ENCODE data around the gene ADNP.
"Not testable (repeated sequence)": the region's sequence is repeated elsewhere in the genome, so short reads cannot be mapped to it uniquely, and the experiment has no call there.

Gene ADNP

GRCh38 chr20:50886184-50886790 is 45.0 kb downstream of the ADNP start:
- WGBS, 2 experiments: 93% methylated on average over 12 of the region's 12 CpGs
- peaks cover 21% of the 10 kb centered on the region for H3K36me3 ChIP-seq (ENCODE audit: control insufficient read depth, insufficient read depth, low read length)
- H3K4me1 ChIP-seq (ENCODE audit: control insufficient read depth, insufficient read depth, low read length): no peaks in the 10 kb centered on the region
- H3K4me3 ChIP-seq (ENCODE audit: insufficient read depth, low read depth, low read length): no peak overlapping the region
- H3K9me3 ChIP-seq (ENCODE audit: control insufficient read depth, low read length): no peaks in the 10 kb centered on the region
- no peak overlapping the region for H3K27ac ChIP-seq (ENCODE audit: insufficient read depth, low read depth, low read length, poor library complexity, severe bottlenecking)
- no peaks in the 10 kb centered on the region for H3K27me3 ChIP-seq (ENCODE audit: control insufficient read depth, insufficient read depth, low read length, poor library complexity, severe bottlenecking)

DNA sequence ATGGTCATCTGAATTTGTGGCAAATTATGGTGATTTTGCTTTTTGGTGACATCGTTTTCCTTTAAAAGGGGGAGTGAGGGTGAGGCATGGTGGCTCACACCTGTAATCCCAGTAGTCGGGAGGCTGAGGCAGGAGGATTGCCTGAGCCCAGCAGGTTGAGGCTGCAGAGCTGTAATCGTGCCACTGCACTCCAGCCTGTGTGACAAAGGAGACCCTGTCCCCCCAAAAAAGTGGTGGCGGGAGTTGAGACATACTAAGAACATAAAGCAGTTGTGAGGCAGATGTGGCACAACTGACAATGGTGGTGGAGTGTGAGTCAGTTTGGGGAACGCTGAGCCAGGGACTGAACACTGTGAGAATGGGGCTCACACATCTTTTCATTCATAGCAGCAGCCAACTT is 45.5 kb downstream of the ADNP start:
- no peaks in the 10 kb centered on the region for H3K9me3 ChIP-seq (ENCODE audit: control insufficient read depth, low read length)
- WGBS, 2 experiments: 92 to 96% methylated on average over 5 of the region's 5 CpGs
- no peaks in the 10 kb centered on the region for H3K4me1 ChIP-seq (ENCODE audit: control insufficient read depth, insufficient read depth, low read length)
- no peak overlapping the region for H3K4me3 ChIP-seq (ENCODE audit: insufficient read depth, low read depth, low read length)
- no peaks in the 10 kb centered on the region for H3K27me3 ChIP-seq (ENCODE audit: control insufficient read depth, insufficient read depth, low read length, poor library complexity, severe bottlenecking)
- peaks cover 16% of the 10 kb centered on the region for H3K36me3 ChIP-seq (ENCODE audit: control insufficient read depth, insufficient read depth, low read length)
- H3K27ac ChIP-seq (ENCODE audit: insufficient read depth, low read depth, low read length, poor library complexity, severe bottlenecking): no peak overlapping the region

GRCh38 chr20:50885068-50885467 is 46.2 kb downstream of the ADNP start:
- Histone ChIP-seq H3K4me3 (ENCODE audit: insufficient read depth, low read depth, low read length) (no peak overlapping the region), H3K4me1 (ENCODE audit: control insufficient read depth, insufficient read depth, low read length) (no peaks in the 10 kb centered on the region), H3K9me3 (ENCODE audit: control insufficient read depth, low read length) (no peaks in the 10 kb centered on the region), H3K36me3 (ENCODE audit: control insufficient read depth, insufficient read depth, low read length) (peaks cover 9% of the 10 kb centered on the region), H3K27ac (ENCODE audit: insufficient read depth, low read depth, low read length, poor library complexity, severe bottlenecking) (no peak overlapping the region), H3K27me3 (ENCODE audit: control insufficient read depth, insufficient read depth, low read length, poor library complexity, severe bottlenecking) (no peaks in the 10 kb centered on the region)
- WGBS, 2 experiments: 88 to 95% methylated on average over 7 of the region's 7 CpGs

DNA sequence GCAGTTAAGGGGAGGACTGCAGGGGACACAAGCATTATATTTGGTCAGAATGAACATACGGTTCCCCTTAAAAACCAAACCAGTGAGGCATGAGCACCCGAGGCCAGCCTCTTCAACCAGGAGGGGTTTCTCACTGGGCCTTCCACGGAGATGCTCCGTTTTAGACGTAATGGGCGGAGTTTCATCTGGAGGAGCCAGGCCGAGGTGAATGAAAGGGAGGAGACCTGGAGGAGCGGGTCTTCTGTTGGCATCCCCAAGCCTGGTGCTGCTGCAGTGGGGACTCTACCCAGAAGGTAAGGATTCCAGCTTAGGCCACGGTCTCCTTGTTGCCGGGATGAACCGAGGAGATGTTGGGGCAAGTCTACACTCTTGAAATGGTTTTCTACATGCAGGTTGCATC is 47.4 kb downstream of the ADNP start:
- Histone ChIP-seq H3K27me3 (ENCODE audit: control insufficient read depth, insufficient read depth, low read length, poor library complexity, severe bottlenecking) (no peaks in the 10 kb centered on the region), H3K9me3 (ENCODE audit: control insufficient read depth, low read length) (no peaks in the 10 kb centered on the region), H3K4me1 (ENCODE audit: control insufficient read depth, insufficient read depth, low read length) (no peaks in the 10 kb centered on the region), H3K27ac (ENCODE audit: insufficient read depth, low read depth, low read length, poor library complexity, severe bottlenecking) (no peak overlapping the region), H3K36me3 (ENCODE audit: control insufficient read depth, insufficient read depth, low read length) (peaks cover 5% of the 10 kb centered on the region), H3K4me3 (ENCODE audit: insufficient read depth, low read depth, low read length) (no peak overlapping the region)
- WGBS, 2 experiments: 85 to 88% methylated on average over 11 of the region's 11 CpGs

DNA sequence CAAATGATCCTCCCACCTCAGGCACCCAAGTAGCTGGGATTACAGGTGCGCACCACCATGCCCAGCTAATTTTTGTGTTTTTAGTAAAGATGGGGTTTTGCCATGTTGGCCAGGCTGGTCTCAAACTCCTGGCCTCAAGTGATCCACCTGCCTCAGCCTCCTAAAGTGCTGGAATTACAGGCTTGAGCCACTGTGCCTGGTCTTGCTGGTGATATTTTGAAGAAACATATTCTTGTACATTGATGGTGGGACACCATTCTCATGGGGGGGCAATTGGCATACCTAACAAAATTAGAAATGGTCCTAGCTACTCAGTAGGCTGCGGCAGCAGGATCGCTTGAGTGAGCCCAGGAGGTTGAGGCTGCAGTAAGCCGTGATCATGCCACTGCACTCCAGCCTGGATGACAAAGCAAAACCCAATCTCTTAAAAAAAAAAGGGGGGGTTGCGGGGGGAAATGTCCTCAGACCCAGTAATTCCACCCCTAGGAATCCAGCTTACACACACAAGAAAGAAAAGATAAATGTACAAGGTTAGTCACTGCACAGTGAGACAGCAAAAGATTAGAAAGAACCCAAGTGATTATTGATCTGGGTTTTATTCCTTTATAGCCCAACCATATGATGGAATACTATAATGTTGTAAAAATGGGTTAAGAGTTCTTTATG is 49.3 kb downstream of the ADNP start:
- not testable (repeated sequence) for H3K27me3 ChIP-seq (ENCODE audit: control insufficient read depth, insufficient read depth, low read length, poor library complexity, severe bottlenecking); H3K9me3 ChIP-seq (ENCODE audit: control insufficient read depth, low read length); H3K4me1 ChIP-seq (ENCODE audit: control insufficient read depth, insufficient read depth, low read length); H3K27ac ChIP-seq (ENCODE audit: insufficient read depth, low read depth, low read length, poor library complexity, severe bottlenecking); H3K4me3 ChIP-seq (ENCODE audit: insufficient read depth, low read depth, low read length); H3K36me3 ChIP-seq (ENCODE audit: control insufficient read depth, insufficient read depth, low read length)
- WGBS, 2 experiments: 79 to 93% methylated on average over 4 to 5 of the region's 5 CpGs

DNA sequence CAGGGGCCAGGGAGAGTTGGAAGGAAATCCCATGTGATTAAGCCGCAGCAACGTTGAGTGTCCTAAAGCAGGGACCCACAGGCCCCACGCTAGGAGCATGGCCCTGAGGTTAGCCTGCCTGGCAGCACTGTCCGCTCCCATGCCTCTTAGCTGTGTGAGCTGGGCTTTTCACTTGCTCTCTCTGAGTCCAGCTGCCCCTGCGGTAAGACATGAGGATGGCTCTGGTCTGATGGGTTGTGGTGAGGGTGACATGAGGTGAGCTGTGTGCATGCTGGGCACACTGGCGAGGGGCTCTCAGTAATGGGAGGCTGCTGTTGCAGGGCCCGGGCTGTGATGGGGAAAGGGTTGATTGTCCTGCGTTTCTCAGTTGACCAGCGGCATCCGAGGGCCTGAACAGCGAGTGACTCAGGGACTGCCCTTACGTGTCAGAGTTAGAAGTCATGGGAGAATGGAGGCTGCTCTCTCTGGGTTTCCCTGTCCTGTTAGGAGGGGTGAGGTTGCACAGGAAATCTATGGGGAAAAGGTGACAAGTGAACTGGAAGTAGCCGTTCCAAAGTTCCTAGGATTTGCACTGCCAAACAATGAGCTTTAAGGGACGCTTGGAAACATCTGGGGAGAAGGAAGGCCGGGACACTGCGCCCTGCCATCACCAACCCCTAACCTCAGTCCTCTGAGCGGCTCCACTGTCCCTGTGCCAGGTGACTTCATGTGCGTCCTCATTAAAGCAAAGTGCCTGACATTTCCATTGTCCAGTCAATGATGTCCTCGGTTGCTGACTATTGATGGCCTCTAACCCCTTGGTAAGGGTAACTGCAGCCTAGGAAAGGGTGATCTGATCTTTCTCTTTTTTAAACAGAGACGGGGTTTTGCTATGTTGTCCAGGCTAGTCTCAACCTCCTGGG is 51.3 kb downstream of the ADNP start:
- no peaks in the 10 kb centered on the region for H3K4me1 ChIP-seq (ENCODE audit: control insufficient read depth, insufficient read depth, low read length)
- 93 to 94% methylated on average over 20 of the region's 20 CpGs for WGBS, 2 experiments

DNA sequence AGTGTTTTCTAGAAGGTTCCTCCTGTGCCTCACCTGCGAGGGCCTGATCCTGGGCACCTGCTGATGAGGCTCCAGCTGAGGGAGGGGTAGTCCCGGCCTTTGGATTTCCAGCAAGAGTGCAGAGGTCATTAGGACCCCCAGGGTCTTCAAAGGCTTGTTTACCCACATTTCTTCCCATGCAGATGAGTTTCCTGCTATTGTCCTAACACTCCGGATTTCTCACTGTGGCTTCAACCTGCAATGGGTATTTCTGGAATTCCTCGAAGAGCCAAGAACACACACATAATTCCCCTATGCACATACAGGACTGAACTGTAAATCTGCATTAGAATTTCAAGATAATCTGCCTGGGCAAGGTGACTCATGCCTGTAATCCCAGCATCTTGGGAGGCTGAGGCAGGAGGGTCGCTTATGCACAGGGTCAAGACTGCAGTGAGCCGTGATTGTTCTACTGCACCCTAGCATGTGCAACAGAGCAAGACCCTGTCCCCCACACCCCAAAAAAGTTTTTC is 53.9 kb downstream of the ADNP start:
- Histone ChIP-seq H3K4me1 (ENCODE audit: control insufficient read depth, insufficient read depth, low read length) (peaks cover 7% of the 10 kb centered on the region), H3K4me3 (ENCODE audit: insufficient read depth, low read depth, low read length) (no peak overlapping the region)
- WGBS, 2 experiments: 84 to 85% methylated on average over 6 of the region's 6 CpGs

More for the DNA sequence above, 51.3 kb downstream of the ADNP start:
- Histone ChIP-seq H3K9me3 (ENCODE audit: control insufficient read depth, low read length) (no peaks in the 10 kb centered on the region), H3K27ac (ENCODE audit: insufficient read depth, low read depth, low read length, poor library complexity, severe bottlenecking) (no peak overlapping the region), H3K4me3 (ENCODE audit: insufficient read depth, low read depth, low read length) (no peak overlapping the region), H3K36me3 (ENCODE audit: control insufficient read depth, insufficient read depth, low read length) (no peaks in the 10 kb centered on the region), H3K27me3 (ENCODE audit: control insufficient read depth, insufficient read depth, low read length, poor library complexity, severe bottlenecking) (no peaks in the 10 kb centered on the region)

GRCh38 chr20:50876816-50877215 is 54.4 kb downstream of the ADNP start:
- WGBS, 2 experiments: 96% methylated on average over 7 of the region's 7 CpGs
- Histone ChIP-seq H3K27me3 (ENCODE audit: control insufficient read depth, insufficient read depth, low read length, poor library complexity, severe bottlenecking) (no peaks in the 10 kb centered on the region), H3K4me3 (ENCODE audit: insufficient read depth, low read depth, low read length) (no peak overlapping the region), H3K9me3 (ENCODE audit: control insufficient read depth, low read length) (no peaks in the 10 kb centered on the region), H3K4me1 (ENCODE audit: control insufficient read depth, insufficient read depth, low read length) (peaks cover 10% of the 10 kb centered on the region), H3K27ac (ENCODE audit: insufficient read depth, low read depth, low read length, poor library complexity, severe bottlenecking) (no peak overlapping the region), H3K36me3 (ENCODE audit: control insufficient read depth, insufficient read depth, low read length) (no peaks in the 10 kb centered on the region)

More for the DNA sequence above, 53.9 kb downstream of the ADNP start:
- Histone ChIP-seq H3K9me3 (ENCODE audit: control insufficient read depth, low read length) (no peaks in the 10 kb centered on the region), H3K27me3 (ENCODE audit: control insufficient read depth, insufficient read depth, low read length, poor library complexity, severe bottlenecking) (no peaks in the 10 kb centered on the region), H3K36me3 (ENCODE audit: control insufficient read depth, insufficient read depth, low read length) (no peaks in the 10 kb centered on the region), H3K27ac (ENCODE audit: insufficient read depth, low read depth, low read length, poor library complexity, severe bottlenecking) (no peak overlapping the region)

DNA sequence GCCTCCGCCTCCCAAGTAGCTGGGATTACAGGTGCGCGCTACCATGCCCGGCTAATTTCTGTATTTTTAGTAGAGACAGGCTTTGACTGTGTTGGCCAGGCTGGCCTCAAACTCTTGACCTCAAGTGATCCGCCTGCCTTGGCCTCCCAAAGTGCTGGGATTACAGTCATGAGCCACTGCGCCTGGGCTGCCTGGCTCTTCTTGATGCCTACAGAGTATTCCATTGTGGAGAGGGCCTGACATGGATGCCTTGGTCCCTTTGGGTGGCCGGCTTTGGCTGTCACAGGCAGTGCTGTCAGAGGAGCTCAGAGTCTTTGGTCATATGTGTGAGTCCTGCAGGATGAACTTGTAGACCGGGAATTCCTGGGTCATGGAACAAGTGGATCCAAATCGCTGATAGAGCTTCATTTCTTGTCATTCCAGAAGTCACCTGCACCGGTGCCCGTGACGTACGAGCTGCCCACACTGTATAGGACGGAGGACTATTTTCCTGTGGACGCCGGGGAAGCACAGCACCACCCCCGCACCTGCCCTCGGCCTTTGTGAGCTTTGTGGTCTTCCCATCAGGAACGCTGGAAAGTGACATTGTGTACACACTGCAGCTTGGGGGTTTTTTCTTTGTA is 55.1 kb downstream of the ADNP start:
- WGBS, 2 experiments: 94 to 95% methylated on average over 19 of the region's 19 CpGs
- Histone ChIP-seq H3K36me3 (ENCODE audit: control insufficient read depth, insufficient read depth, low read length) (no peaks in the 10 kb centered on the region), H3K4me1 (ENCODE audit: control insufficient read depth, insufficient read depth, low read length) (peaks cover 16% of the 10 kb centered on the region), H3K27me3 (ENCODE audit: control insufficient read depth, insufficient read depth, low read length, poor library complexity, severe bottlenecking) (no peaks in the 10 kb centered on the region), H3K9me3 (ENCODE audit: control insufficient read depth, low read length) (no peaks in the 10 kb centered on the region), H3K4me3 (ENCODE audit: insufficient read depth, low read depth, low read length) (no peak overlapping the region), H3K27ac (ENCODE audit: insufficient read depth, low read depth, low read length, poor library complexity, severe bottlenecking) (no peak overlapping the region)
